HL-60 (cell line): ENCODE data around the gene ROR1.

Experiments used
- DNase-seq, 2 experiments: peaks; one replicate each; pipeline ENCODE4 v3.0.0-alpha.2; 2010 to 2020; ENCODE audit warnings: low read depth in 1 of 2, low spot score in 1 of 2
- H3K27ac ChIP-seq: fragments of 250-450 bp; sonication (Bioruptor Pico); replicated peaks from 2 replicates; pipeline ENCODE4 v1.5.1; 2020; ENCODE audit warnings: mild to moderate bottlenecking, moderate library complexity
- H3K27me3 ChIP-seq: fragments of 250-450 bp; sonication (Bioruptor Pico); 2 replicates; pipeline ENCODE4 v1.5.1; 2021; ENCODE audit warnings: mild to moderate bottlenecking, moderate library complexity; ENCODE audit not compliant: insufficient read depth, poor library complexity, severe bottlenecking
- H3K4me3 ChIP-seq: replicated peaks from 2 replicates; pipeline ENCODE4 v1.5.1; 2011; ENCODE audit warnings: mild to moderate bottlenecking, control low read depth, low read length; ENCODE audit not compliant: insufficient read depth
- CTCF ChIP-seq: IDR thresholded peaks from one replicate; pipeline ENCODE4 v1.5.1; 2011; ENCODE audit warnings: low read length, control low read depth, inconsistent platforms; ENCODE audit not compliant: insufficient read depth
- GABPA ChIP-seq: IDR thresholded peaks from 2 replicates; pipeline ENCODE4 v1.6.1; 2012; ENCODE audit warnings: low read depth
- POLR2AphosphoS5 ChIP-seq: IDR thresholded peaks from 2 replicates; pipeline ENCODE4 v1.6.1; 2012; ENCODE audit warnings: low read depth
- REST ChIP-seq: IDR thresholded peaks from 2 replicates; pipeline ENCODE4 v1.6.1; 2012; ENCODE audit warnings: low read depth; ENCODE audit not compliant: insufficient replicate concordance
- SPI1 ChIP-seq: IDR thresholded peaks from 2 replicates; pipeline ENCODE4 v1.6.1; 2012; ENCODE audit warnings: low read depth, mild to moderate bottlenecking, borderline replicate concordance

The ROR1 gene

GRCh38 chr1:64163970-64164369 is 390.2 kb downstream of the ROR1 start:
- TF ChIP-seq SPI1 (no peak), POLR2AphosphoS5 (no peak), GABPA (no peak), CTCF (no peak), REST (no peak)
- H3K27me3 ChIP-seq, result no peaks in the 10 kb centered on the region
- no peak overlapping the region for H3K4me3 ChIP-seq
- no peak overlapping the region for H3K27ac ChIP-seq
- no peak for DNase-seq

GRCh38 chr1:64166629-64167028 is 392.8 kb downstream of the ROR1 start:
- DNase-seq, result no peak
- H3K27ac ChIP-seq, result no peak overlapping the region
- no peak overlapping the region for H3K4me3 ChIP-seq
- H3K27me3 ChIP-seq, result no peaks in the 10 kb centered on the region
- no peak for TF ChIP-seq POLR2AphosphoS5
- no peak for TF ChIP-seq SPI1
- TF ChIP-seq CTCF, result no peak
- no peak for TF ChIP-seq REST
- TF ChIP-seq GABPA, result no peak

- Histone ChIP-seq H3K27me3 (no peaks in the 10 kb centered on the region), H3K4me3 (no peak overlapping the region), H3K27ac (no peak overlapping the region)
- no peak for DNase-seq
- no peak for TF ChIP-seq POLR2AphosphoS5
- TF ChIP-seq GABPA, result no peak
- TF ChIP-seq CTCF, result no peak
- TF ChIP-seq REST, result no peak
- TF ChIP-seq SPI1, result no peak
Observed at GRCh38 chr1:64167176-64167575, 393.4 kb downstream of the ROR1 start.
